ENCODE data around the gene CCDC85B. TPM values are rescaled to one million over a fixed set of nuclear protein-coding genes. Genes with fewer than 3 reads are reported as not detected.

CCDC85B gene
- polyA plus RNA-seq, 3 donors, result 10.6 to 20.8 (median 13.6) TPM

DNA sequence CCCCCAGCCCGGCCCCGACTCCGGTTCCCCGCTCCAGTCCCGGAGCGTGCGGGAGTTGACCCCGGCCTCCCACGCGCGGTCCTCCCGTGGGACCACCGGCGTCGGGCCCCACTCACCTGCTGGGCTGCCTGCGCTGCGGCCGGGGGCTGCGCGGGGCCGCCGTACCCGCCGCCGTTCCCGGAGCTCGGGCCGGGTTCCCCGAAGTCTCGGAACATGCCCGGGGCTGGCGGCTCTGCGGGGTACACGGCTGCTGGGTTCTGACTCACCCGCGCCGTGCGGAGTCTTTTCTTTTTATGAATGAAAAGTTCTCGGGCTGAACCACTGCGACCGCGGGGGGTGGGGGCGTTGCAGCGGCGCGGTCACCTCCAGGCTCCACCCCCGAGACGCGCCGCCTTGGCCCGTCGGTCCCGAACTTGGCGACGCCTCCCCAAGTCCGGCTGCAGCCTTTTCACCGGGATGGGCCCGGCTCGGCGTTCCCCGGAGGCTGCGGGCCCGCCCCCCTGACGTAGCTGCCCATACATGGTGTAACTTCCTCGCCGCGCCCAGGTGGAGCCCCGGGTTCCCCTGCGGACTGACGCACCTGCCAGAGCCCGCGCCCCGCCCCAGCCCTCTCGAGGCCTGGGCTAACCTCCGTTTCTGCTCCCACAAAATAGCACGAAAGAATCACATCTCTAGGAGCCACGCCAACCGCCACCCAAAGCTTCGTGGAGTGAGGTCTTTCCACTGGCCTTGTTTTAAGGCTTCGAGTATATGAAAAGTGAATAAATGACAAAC lies 9.8 kb downstream of the CCDC85B start, which contains the start of gene FOSL1:
FOSL1 (minus strand) TSS at position 264 of the 774 bp plus-strand sequence; CDS start at position 215, 49 bp downstream.
- peak; percentile 61 for DNase-seq

DNA sequence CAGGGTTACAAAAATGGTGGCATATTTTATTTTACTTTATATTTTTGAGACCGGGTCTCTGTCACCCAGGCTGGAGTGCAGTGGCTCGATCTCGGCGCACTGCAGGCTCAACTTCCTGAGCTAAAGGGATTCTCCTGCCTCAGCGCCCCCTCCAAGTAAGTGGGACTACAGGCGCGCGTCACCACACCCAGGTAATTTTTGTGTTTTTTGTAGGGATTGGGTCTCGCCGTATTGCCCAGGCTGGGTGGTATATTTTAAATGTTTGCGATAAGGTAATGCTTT lies 10.4 kb downstream of the CCDC85B start:
- no peak for DNase-seq

DNA sequence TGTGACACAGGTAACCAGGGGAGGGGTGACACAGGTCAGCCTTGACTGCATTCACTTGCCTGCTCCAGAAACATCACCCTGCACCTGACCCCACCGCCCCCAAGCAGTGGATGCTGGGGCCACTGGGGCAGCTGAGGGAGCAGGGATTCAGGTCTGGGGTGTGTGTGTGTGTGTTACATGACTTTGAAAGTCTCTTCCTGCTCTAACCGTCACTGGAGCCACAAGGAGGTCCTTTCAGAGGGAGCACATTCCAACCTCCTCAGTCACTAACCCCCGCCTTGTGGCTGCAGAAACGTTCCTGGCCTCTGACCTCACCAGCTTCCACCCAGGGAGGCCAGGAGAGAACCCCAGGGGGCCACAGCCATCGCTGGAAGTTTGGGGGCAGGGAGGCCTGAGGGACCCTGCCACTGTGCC lies 12.6 kb downstream of the CCDC85B start:
- no peak for DNase-seq

DNA sequence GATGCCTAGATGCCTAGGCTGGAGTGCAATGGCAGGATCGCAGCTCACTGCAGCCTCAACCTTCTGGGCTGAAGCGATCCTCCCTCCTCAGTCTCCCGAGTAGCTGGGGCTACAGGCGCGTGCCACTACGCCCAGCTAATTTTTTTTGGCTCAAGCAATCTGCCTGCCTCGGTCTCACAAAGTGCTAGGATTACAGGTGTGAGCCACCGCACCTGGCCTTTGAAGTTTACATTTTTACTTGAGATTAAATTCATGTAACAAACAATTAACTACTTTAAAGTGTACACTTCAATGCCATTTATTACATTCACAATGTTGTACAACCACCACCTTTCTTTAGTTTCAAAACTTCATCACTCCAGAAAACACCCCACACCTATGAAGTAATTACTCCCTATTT lies 13.2 kb downstream of the CCDC85B start:
- DNase-seq, result no peak

DNA sequence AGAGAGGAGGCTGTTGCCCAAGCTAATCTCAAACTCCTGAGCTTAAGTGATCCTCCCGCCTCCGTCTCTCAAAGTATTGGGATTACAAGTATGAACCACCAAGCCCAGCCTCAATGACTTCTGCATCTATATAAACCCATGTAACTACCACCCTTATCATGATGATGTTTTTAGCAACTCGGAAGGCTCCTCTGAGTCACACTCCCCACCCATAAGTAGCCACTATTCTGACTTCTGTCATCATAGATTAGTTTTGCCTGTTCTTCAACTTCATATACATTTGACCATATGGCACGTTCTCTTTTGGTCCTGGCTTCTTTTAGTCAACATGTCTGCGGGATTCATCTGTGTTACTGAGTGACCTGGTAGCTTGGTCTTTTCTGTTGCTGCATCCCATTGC lies 16.1 kb downstream of the CCDC85B start:
- no peak for DNase-seq

DNA sequence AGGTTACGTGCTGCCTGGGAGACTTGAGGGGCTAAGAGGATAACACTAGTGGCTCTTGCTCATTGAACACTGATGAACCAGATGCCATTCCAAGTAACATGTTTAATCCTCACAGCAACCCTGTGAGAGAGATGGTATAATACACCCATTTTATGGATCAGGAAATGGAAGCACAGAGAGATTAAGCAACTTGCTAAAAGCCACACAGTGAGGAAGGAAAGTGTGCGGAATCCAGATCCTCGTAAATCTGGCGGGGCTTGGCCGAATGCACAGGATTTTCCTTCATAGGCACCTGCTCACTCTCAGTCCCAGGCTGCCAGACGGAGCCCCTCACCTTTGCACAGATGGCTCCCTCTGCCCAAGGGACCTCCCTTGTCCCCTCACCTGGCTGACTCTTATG lies 17.4 kb downstream of the CCDC85B start:
- DNase-seq, result no peak

DNA sequence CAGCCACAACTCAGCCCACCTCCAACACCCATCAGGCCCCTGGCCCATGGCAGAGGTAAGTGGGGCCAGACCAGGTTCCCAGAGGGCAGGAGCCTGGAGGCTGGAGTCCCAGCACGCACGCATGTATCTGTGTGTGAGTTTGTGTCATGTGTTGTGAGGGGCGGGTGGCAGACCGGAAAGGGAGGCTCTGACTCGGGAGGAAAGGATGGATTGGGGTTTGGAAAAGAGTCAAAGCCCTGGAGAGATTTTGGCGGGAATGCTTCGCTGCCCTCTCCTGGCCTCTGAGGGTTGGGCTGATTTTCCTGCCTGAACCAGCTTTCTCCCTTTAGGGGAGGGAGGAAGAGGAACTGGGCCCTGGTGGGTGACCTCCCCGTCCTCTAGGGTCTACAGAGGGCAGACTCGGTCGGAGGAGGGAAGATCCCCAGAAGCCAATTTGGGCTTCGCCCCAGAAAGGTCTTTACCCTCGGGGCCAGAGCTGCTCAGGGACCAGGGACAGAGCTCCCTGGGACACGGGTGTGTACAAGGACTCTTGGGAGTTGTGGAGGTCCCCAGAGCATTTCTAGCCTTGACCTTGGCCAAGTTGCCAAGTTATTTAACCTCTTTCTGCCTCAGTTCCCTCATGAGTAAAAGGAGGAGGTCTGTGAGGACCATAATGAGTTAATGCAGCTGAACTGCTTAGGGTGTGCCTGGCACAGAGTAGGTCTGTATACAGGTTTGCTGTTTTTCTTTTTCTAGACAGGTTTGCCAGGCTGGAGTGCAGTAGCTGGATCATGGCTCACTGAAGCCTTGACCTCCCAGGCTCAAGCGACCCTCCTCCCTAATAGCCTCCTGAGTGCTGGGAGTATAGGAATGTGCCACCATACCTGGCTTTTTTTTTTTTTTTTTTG lies 21.5 kb downstream of the CCDC85B start:
- peak; percentile 55 for DNase-seq

DNA sequence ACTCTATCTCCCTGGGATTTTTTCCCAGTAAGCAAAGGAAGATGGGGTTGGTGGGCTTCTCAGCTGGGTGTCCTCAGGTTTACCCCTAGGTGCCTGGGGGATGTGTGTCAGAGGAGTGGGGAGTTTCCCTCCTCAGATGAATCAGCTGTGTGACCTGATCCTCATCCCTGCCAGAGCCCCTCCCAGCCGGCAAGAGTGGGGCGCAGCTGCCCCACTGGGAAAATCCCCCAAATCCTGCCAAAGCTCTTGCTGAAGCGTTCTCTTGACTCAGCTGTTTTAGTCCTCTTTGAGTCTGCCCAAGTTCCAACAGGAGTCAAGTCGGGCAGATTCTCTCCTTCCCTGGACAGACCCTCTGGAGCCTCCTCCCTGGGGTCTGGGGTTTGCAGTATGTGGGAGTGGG lies 22.4 kb downstream of the CCDC85B start:
- DNase-seq, result no peak

DNA sequence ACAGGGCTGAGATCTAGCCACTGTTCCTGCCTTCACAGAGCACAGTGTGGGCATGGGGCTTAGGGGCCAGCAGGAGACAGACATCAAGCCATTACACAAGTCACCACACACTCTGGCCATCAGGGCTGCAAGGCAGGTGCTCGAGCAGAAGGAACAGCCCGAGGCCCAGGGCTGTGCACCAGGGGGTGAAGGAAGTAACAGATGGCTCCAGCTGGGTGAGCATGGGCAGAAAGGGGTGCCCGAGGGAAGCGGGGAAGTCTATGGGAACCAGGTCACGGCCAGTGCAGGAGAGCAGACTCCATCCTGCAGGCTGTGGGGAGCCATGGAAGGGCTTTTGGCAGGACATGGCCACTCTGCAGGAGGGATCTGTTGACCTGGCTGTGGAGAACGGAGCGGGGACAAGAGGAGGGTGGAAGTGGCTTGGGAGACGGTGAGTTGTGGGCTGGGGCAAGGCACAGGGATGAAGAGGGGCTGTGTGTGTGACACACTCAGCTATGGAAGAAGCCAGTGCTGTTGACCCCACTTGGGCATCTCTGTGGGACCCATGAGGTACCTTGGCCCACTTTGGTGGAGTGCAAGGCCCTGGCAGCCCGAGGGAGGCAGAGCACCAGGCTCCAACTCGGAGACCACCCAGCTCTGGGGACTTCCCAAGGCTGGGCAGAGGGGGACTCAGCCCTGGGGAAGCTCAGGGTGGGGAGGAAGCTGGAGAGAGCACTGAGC lies 24.8 kb downstream of the CCDC85B start:
- DNase-seq, result no peak

DNA sequence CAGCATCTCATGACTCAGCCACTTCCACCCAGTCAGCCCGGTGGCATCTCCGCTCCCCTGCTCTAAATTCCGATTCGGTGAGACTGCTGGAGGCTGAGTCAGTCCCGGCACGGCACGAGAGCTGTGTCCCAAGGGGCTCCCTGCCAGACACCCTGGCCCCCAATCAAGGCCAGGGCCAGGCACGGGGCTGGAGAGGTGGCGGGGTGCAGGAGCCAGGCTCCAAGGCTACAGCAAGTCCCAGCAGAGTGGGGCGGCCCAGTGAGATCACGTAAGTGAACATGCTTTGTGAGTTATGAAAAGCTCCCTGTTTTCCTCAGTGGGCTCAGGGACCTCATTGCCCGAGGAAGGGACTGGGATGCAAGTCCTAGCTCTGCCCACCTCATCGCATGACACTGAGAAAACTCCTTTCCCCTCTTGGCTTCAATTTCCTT lies 25.4 kb downstream of the CCDC85B start:
- DNase-seq, result no peak

DNA sequence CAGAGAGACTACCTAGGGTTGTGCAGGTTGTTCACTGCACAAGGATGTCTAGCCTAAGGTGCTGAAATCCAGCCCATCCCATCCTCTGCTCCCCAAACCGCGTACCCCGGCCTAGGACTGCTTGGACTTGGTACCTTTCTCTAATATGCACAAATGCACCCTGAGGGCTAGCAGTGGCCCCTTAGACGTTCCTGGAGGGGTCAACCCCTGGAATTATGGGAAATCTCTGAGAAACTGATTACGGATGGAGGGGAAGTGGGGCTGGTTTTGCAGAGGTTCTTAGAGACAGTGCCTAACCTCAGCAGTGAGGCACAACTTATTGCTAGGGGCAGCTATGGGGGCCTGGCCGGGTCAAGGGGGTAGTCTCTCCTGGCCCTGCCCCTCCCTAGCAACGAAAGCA lies 25.9 kb downstream of the CCDC85B start:
- DNase-seq, result no peak

DNA sequence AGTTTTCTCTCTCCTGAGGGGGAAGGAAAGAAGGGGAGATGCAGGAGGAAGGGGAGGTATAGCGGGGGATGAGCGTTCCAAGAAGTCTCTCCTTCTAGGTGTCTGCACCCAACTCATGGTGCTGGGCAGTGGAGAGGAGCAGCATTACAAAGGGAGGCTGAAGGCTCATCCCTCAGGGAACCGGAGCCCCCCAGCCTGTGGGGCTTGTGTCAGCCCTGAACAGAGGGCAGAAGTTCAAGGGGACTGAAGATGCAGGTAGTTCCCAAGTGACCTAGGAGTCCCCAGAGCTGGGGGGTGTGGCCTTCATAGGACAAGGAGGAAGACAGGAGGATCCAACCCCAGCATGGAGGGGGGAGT lies 26.6 kb downstream of the CCDC85B start:
- no peak for DNase-seq

DNA sequence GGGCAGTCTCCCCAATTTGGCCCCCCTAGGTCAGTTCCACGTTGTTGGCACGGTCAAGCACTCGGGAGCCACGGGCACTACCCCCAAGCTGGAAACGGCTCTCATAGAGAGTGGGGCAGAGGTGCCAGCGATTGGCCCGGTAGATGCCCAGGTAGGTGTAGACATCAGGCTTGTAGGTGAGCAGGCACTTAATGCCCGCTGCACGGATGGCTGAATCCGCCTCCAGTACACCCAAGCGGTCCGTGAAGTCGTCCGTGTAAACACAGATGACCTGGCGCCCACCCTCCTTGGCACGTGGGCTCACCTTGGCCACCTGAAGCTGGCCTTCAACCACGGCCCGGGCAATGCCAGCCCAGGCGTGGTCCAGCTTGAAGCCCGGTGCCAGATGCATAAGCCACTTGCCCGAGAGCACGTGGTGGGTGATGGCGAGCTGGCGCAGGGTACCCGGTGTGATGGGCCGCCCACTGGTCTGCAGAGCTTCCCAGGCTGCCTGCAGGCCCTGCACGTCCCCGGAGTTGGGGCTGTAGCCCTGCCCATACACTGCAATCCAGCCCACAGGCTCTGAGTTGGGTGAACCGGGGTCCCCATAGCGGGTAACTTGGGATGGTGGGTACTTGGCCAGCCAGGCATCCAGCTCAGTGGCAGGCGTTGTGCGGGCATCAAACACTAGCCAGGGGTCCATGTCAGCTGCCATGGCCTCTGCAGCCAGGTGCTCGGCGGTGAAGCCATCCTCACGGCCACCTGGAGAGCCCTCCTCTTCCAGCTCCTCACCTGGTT lies 27.1 kb downstream of the CCDC85B start:
- no peak for DNase-seq

DNA sequence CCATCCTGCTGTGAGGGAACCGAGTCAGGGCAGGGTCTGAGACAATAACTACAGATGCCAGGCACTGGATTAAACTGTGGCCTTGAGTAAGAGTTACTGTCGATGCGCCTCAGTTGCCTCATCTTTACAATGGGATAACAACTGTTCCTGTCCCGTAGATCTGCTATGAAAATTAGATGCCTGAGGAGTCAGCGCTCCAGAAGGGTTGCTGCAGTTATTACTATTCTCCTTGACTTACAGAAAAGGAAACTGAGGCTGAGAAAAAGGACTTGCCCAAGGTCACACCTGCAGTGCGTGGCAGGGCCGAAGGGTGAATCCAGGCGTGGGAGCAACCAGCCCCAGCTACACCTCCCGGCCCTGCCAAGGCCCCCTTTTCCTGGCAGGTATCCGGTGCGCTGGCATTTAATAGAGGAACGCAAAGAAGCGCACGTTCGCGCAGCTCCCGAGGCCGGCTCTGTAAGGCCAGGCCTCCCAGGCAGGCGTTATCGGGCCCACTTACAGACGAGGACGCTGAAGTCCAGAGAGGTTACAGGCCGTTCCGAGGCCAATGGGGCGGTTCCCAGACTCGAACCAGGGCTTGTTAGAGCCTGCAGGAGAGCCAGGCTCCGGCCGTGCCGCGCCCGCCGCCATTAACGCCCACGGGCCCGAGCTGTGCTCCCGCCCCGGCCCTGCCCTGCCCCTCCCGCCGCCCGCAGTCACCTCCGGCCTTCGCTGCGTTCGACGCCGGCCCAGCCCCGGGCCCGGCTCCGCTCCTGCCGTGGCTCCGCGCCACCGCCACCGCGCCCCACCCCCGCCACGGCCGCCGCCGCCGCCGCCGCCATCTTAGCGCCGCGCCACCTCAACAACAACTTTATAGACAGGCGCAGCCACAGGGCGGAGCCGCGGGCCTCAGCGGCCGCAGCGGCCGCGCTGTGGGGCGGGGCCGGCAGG lies 28.0 kb downstream of the CCDC85B start, which contains the start of gene C11orf68:
C11orf68 (minus strand) TSS at position 852 of the 930 bp plus-strand sequence; CDS start at position 821, 31 bp downstream.
- DNase-seq, result no peak

DNA sequence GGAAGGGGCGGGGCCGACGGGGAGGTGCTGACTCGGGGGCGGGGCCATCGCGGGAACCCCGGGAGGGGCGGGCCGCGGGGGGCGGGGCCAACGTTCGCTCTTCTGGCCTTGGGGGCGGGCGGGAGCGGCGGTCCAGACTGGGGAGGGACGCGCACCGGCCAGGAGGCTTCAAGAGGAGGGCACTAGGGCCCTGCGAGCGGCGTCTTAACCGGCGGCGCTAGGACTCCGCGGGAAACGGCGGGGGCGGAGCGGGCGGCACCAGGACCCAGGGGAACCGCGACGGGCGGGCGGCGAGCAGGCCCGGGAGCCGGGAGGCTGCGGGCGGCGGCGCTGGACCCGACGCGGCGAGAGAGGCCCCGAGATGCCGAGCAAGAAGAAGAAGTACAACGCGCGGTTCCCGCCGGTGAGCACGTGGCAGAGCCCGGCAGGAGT lies 28.7 kb downstream of the CCDC85B start, which contains the start of gene DRAP1:
DRAP1 (plus strand) TSS at position 286 of the 432 bp plus-strand sequence; CDS start at position 362, 76 bp downstream.
- peak; percentile 98 for DNase-seq

DNA sequence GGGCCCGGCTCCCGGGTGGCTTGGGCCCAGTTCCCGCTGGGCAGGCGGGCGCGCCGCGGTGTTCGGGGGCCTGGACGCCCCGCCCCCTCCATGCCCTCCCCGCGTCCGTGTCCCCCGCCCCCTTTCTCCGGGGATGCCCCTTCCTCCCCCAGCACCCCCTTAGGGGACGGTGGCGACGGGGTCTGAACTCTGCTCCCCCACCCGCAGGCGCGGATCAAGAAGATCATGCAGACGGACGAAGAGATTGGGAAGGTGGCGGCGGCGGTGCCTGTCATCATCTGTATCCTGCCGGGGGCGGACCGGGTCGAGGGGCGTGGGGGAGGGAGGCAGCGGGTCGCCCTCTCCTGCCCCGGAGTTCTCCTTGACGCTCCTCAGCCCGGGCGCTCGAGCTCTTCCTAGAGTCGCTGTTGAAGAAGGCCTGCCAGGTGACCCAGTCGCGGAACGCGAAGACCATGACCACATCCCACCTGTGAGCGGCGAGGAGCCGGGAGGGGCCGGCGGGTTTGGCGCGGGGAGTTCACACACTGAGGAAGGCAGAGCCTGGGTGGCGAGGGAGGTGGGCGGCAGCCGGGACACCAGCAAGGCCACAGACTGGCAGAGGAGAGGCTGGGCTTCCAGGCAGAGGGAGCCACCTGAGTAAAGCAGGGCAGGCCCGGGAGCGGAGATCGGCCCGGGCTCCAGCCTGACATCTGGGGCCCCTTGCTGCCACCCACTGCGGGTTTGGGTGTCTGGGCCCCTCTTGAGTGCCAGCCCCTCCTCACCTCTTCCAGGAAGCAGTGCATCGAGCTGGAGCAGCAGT lies 29.3 kb downstream of the CCDC85B start:
- no peak for DNase-seq

DNA sequence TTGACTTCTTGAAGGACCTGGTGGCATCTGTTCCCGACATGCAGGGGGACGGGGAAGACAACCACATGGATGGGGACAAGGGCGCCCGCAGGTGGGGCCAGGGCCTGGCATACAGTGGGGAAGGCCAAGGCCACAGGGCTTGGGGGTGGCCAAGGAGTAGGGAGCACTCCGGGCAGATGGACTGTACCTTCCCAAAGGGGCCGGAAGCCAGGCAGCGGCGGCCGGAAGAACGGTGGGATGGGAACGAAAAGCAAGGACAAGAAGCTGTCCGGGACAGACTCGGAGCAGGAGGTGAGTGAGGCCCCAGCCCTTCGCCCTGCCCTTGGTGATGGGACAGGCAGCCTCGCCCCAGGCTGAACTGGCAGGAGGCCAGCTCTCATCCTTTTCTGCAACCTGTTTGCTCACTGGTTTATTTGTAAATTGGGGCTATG lies 29.9 kb downstream of the CCDC85B start:
- no peak for DNase-seq

DNA sequence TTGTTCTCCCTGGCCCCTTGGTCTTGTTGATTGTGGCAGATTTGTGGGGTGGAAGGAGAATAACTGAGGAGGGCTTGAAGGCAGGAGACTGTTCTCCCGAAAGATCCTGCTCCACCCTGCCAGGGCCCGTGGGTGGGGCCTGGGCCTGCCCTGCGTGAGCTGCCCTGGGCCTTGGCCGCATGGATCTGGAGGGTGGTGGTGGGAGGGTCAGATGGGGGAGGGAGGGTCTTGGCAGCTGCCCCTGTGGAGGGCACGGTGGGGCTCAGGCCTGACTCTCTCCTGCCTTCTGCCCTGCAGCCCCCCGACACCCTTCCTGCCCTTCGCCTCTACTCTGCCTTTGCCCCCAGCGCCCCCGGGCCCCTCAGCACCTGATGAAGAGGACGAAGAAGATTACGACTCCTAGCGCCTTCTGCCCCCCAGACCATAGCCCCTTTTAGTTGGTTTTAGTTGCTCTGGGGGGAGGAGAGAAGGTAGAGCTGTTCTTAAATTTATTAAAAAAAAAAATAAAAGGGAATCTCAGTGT lies 30.6 kb downstream of the CCDC85B start:
- DNase-seq, result no peak

DNA sequence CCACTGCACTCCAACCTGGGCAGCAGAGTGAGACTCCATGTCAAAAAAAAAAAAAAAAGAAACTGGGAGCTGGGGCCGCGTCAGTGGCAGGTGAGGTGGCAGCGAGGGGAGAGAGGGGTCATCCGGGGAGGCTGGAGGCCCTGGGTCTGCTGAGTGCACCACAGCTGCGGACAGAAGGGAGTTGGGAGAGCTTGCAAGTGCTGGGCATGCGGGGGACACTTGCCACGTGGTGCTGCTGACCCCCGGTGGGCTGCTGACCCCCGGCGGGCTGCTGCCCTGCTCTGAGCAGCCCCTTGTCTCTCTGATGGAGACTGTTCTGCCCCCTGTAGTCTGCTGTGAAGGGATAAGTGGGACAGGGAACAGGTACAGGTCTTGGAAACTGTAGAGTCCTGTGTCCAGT lies 31.4 kb downstream of the CCDC85B start:
- no peak for DNase-seq
